ENCODE measurements around the gene VASN.

VASN gene

GRCh38 chr16:4327386-4328045 is 44.1 kb upstream of the VASN start:
- Histone ChIP-seq H2AFZ (ENCODE audit: low read depth, low read length) (no peak overlapping the region), H3K4me3 (ENCODE audit: low read depth in 1 of 2, low read length in 2 of 2) (no peak overlapping the region), H3K9ac (ENCODE audit: low read depth, low read length) (no peak overlapping the region), H3K27me3 (ENCODE audit: insufficient read depth, low read length, poor library complexity) (no peaks in the 10 kb centered on the region), H3K4me2 (ENCODE audit: insufficient read depth, low read length) (no peak overlapping the region), H3K36me3 (ENCODE audit: insufficient read depth, low read length) (no peaks in the 10 kb centered on the region), H4K20me1 (ENCODE audit: insufficient read depth, low read length) (peaks cover 23% of the 10 kb centered on the region), H3K27ac (ENCODE audit: low read length) (no peak overlapping the region), H3K4me1 (ENCODE audit: insufficient read depth, low read length) (no peaks in the 10 kb centered on the region), H3K9me3 (ENCODE audit: insufficient read depth, low read length, severe bottlenecking) (no peaks in the 10 kb centered on the region), H3K79me2 (ENCODE audit: insufficient read depth, low read length) (no peaks in the 10 kb centered on the region)
- ATAC-seq (ENCODE audit: insufficient read depth, low read depth), result no peak
- TF ChIP-seq EZH2 (IDR thresholded peaks at IDR 0.05; ENCODE audit: borderline replicate concordance, low read depth, low read length, severe bottlenecking) (no peak), CTCF (IDR thresholded peaks at IDR 0.05; ENCODE audit: borderline replicate concordance, extremely low read depth, low read length, poor library complexity, severe bottlenecking) (no peak)
- DNase-seq, result no peak

DNA sequence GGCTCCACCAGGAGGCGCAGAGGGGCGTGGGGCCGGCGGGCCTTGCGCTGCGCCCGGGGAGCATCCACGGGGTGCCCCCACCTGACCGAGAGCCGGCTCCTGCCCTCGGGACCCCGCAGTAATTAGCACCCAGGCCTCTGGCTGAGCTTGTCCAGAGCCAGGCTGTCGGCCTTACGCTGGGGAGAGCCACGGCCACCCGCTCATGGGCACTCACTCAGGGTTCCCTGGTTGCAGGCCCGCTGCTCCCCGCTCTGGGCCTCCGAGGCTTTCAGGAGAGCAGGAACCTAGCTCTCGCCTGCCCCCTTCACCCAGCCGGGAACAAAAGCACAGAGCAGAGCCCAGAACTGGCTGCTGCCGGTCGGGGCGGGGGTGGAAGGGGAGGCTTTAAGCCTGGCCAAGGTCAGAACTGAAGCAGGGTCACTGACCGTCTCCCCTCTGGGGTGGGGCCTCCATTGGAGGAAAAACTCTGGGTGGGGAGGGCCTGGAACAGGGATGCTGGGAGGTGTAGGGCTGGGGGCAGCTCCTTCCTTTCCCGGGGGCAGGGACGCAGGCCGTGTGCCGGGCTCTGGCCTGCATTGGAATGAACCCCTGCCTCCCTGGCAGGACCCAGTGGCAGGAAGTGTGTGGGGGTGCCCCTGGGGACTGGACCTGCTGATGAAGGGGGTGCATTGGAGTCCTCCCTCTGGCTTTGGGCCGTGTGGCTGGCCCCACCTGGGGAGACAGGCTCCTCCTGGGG is 43.4 kb upstream of the VASN start:
- Histone ChIP-seq H3K4me2 (ENCODE audit: insufficient read depth, low read length) (no peak overlapping the region), H3K4me1 (ENCODE audit: insufficient read depth, low read length) (no peaks in the 10 kb centered on the region), H3K4me3 (ENCODE audit: low read depth in 1 of 2, low read length in 2 of 2) (no peak overlapping the region), H3K36me3 (ENCODE audit: insufficient read depth, low read length) (no peaks in the 10 kb centered on the region), H3K27ac (ENCODE audit: low read length) (no peak overlapping the region), H3K9me3 (ENCODE audit: insufficient read depth, low read length, severe bottlenecking) (no peaks in the 10 kb centered on the region), H4K20me1 (ENCODE audit: insufficient read depth, low read length) (peaks cover 21% of the 10 kb centered on the region), H2AFZ (ENCODE audit: low read depth, low read length) (no peak overlapping the region), H3K27me3 (ENCODE audit: insufficient read depth, low read length, poor library complexity) (no peaks in the 10 kb centered on the region), H3K9ac (ENCODE audit: low read depth, low read length) (no peak overlapping the region), H3K79me2 (ENCODE audit: insufficient read depth, low read length) (no peaks in the 10 kb centered on the region)
- DNase-seq, result no peak
- TF ChIP-seq CTCF (IDR thresholded peaks at IDR 0.05; ENCODE audit: borderline replicate concordance, extremely low read depth, low read length, poor library complexity, severe bottlenecking) (no peak), EZH2 (IDR thresholded peaks at IDR 0.05; ENCODE audit: borderline replicate concordance, low read depth, low read length, severe bottlenecking) (no peak)
- ATAC-seq (ENCODE audit: insufficient read depth, low read depth), result no peak

DNA sequence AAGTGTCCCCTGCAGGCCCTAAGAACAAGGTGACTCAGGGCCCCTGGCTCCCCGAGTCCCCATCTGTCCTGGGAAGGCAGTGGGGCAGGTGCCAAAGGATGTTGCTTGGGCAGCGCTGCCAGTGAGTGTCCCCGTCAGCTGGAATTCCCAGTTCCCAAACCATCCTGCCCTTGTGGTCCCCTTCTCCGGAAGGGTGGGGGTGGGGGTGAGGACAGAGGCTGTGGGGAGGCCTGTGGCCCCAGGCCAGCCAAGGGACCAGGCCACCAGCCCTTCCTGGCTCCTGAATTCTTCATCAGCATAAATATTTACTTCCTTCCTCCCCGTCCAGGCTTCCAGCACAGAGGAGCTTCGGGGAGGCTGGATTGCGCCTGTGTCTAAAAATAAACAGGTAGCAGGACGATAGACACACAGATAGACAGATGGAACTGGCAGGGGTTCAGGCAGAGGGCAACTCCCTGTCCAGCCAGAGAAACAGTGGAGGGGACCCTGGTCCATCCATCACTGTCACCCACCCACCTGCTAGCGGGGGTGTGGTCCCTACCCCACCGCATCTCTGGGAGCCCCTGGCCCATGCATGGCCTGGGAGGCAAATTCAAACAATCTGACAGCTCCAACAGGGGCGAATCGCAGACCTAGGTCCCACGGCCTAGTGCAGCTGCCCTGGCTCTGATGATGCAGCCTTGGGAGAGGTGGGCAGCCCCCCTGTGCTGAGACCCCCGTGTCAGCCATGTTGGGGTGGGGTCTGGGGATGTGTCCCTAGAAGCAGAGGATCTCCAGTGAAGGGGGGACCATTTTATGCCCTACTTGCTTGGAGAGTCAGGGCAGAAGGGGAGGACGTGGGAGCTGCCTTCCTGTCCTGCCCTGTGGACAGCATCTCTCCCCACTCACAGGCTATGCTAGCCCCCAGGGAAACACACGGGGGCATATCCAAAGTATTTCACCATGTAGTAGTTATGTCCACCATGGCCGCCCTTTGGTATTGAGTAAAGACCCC is 42.6 kb upstream of the VASN start:
- no peaks in the 10 kb centered on the region for H3K9me3 ChIP-seq (ENCODE audit: insufficient read depth, low read length, severe bottlenecking)
- no peak overlapping the region for H3K4me2 ChIP-seq (ENCODE audit: insufficient read depth, low read length)
- TF ChIP-seq CTCF (IDR thresholded peaks at IDR 0.05; ENCODE audit: borderline replicate concordance, extremely low read depth, low read length, poor library complexity, severe bottlenecking) (no peak), EZH2 (IDR thresholded peaks at IDR 0.05; ENCODE audit: borderline replicate concordance, low read depth, low read length, severe bottlenecking) (no peak)
- H3K27ac ChIP-seq (ENCODE audit: low read length), result no peak overlapping the region
- H3K9ac ChIP-seq (ENCODE audit: low read depth, low read length), result no peak overlapping the region
- H3K36me3 ChIP-seq (ENCODE audit: insufficient read depth, low read length), result no peaks in the 10 kb centered on the region
- peaks cover 21% of the 10 kb centered on the region for H4K20me1 ChIP-seq (ENCODE audit: insufficient read depth, low read length)
- DNase-seq (no peak), ATAC-seq (ENCODE audit: insufficient read depth, low read depth) (no peak)
- no peak overlapping the region for H3K4me3 ChIP-seq (ENCODE audit: low read depth in 1 of 2, low read length in 2 of 2)
- no peak overlapping the region for H2AFZ ChIP-seq (ENCODE audit: low read depth, low read length)
- H3K79me2 ChIP-seq (ENCODE audit: insufficient read depth, low read length), result no peaks in the 10 kb centered on the region
- no peaks in the 10 kb centered on the region for H3K27me3 ChIP-seq (ENCODE audit: insufficient read depth, low read length, poor library complexity)
- H3K4me1 ChIP-seq (ENCODE audit: insufficient read depth, low read length), result no peaks in the 10 kb centered on the region

Data from DND-41 (cell line).